ENCODE results near the gene ME3.

Gene ME3

GRCh38 chr11:86672007-86672621, at the start of gene ME3:
Gene ME3 (minus strand): TSS chr11:86672616.
- peak; percentile 30 to 39 for DNase-seq (ENCODE audit: low read depth in 2 of 2)

- no peak for DNase-seq (ENCODE audit: low read depth in 2 of 2)
These were observed 49.6 kb upstream of the ME3 start for GRCh38 chr11:86722006-86722405.

GRCh38 chr11:86720546-86720945, 48.1 kb upstream of the ME3 start:
- DNase-seq (ENCODE audit: low read depth in 2 of 2), result no peak

GRCh38 chr11:86719781-86720463, 47.5 kb upstream of the ME3 start:
- DNase-seq (ENCODE audit: low read depth in 2 of 2), result no peak

GRCh38 chr11:86718999-86719398, 46.6 kb upstream of the ME3 start:
- no peak for DNase-seq (ENCODE audit: low read depth in 2 of 2)

- DNase-seq (ENCODE audit: low read depth in 2 of 2), result no peak
These were observed 46.1 kb upstream of the ME3 start for GRCh38 chr11:86718521-86718920.

- no peak for DNase-seq (ENCODE audit: low read depth in 2 of 2)
These were observed 45.5 kb upstream of the ME3 start for GRCh38 chr11:86717817-86718501.

- no peak for DNase-seq (ENCODE audit: low read depth in 2 of 2)
These were observed 43.2 kb upstream of the ME3 start for GRCh38 chr11:86715611-86716010.

GRCh38 chr11:86713552-86713951, 41.1 kb upstream of the ME3 start:
- DNase-seq (ENCODE audit: low read depth in 2 of 2), result no peak

- DNase-seq (ENCODE audit: low read depth in 2 of 2), result no peak
These were observed 38.5 kb upstream of the ME3 start for GRCh38 chr11:86710936-86711335.

- no peak for DNase-seq (ENCODE audit: low read depth in 2 of 2)
These were observed 36.3 kb upstream of the ME3 start for GRCh38 chr11:86708669-86709068.

GRCh38 chr11:86706338-86707131, 34.1 kb upstream of the ME3 start:
- no peak for DNase-seq (ENCODE audit: low read depth in 2 of 2)

GRCh38 chr11:86704710-86705109, 32.3 kb upstream of the ME3 start:
- DNase-seq (ENCODE audit: low read depth in 2 of 2), result no peak

GRCh38 chr11:86703987-86704386, 31.6 kb upstream of the ME3 start:
- DNase-seq (ENCODE audit: low read depth in 2 of 2), result no peak

- no peak for DNase-seq (ENCODE audit: low read depth in 2 of 2)
These were observed 30.0 kb upstream of the ME3 start for GRCh38 chr11:86702220-86702983.

- no peak for DNase-seq (ENCODE audit: low read depth in 2 of 2)
These were observed 26.8 kb upstream of the ME3 start for GRCh38 chr11:86699040-86699791.

- no peak for DNase-seq (ENCODE audit: low read depth in 2 of 2)
These were observed 26.2 kb upstream of the ME3 start for GRCh38 chr11:86698639-86699038.

GRCh38 chr11:86696451-86696850, 24.0 kb upstream of the ME3 start:
- no peak for DNase-seq (ENCODE audit: low read depth in 2 of 2)

- no peak for DNase-seq (ENCODE audit: low read depth in 2 of 2)
These were observed 23.6 kb upstream of the ME3 start for GRCh38 chr11:86696004-86696403.

- no peak for DNase-seq (ENCODE audit: low read depth in 2 of 2)
These were observed 23.0 kb upstream of the ME3 start for GRCh38 chr11:86695373-86695772.

GRCh38 chr11:86693518-86693917, 21.1 kb upstream of the ME3 start:
- no peak for DNase-seq (ENCODE audit: low read depth in 2 of 2)
